ENCODE results near the gene KL. TPM values are rescaled to one million over a fixed set of nuclear protein-coding genes. Genes with fewer than 3 reads are reported as not detected.

Gene KL
- polyA plus RNA-seq, 2 of the 4 experiments (the other 2 are of a cell fraction) = 0.01 TPM; not detected in 1

GRCh38 chr13:33051632-33052031 lies 35.4 kb downstream of the KL start:
- ATAC-seq (no peak), DNase-seq (ENCODE audit: low read depth in 1 of 2, low spot score in 1 of 2) (no peak), FAIRE-seq (no peak)
- POLR2A ChIA-PET = no interaction called here
- Histone ChIP-seq H3K4me2 (no peak overlapping the region), H3K4me1 (no peaks in the 10 kb centered on the region), H3K27ac (no peak overlapping the region), H3K4me3 (no peak overlapping the region), H3K9me3 (no peaks in the 10 kb centered on the region)
- TF ChIP-seq HEYL (CRISPR knock-in tag; IDR thresholded peaks at IDR 0.05) = no peak
- no peak for TF ChIP-seq HMGXB4 (CRISPR knock-in tag; IDR thresholded peaks at IDR 0.05; ENCODE audit: borderline replicate concordance)
- no peak for TF ChIP-seq JUN (IDR thresholded peaks at IDR 0.05)
- TF ChIP-seq MAX (IDR thresholded peaks at IDR 0.05) = no peak
- no peak for TF ChIP-seq ZC3H11A (IDR thresholded peaks at IDR 0.05)
- no peak for TF ChIP-seq BHLHE40 (IDR thresholded peaks at IDR 0.05; ENCODE audit: low read depth, low read length)
- no peak for TF ChIP-seq KDM5A (IDR thresholded peaks at IDR 0.05)
- no peak for TF ChIP-seq E2F6 (IDR thresholded peaks at IDR 0.05; ENCODE audit: borderline replicate concordance, low read depth)
- no peak for TF ChIP-seq EHF (CRISPR knock-in tag; IDR thresholded peaks at IDR 0.05)
- TF ChIP-seq RNF2 (IDR thresholded peaks at IDR 0.05; ENCODE audit: borderline replicate concordance, low read depth) = no peak
- WGBS (ENCODE audit: missing lambda C conversion rate) = 50% methylated on average over 3 of the region's 3 CpGs
- CTCF ChIA-PET = no interaction called here

GRCh38 chr13:33052506-33053280 lies 36.5 kb downstream of the KL start:
- ATAC-seq = no peak
- no peak overlapping the region for H3K4me2 ChIP-seq
- POLR2A ChIA-PET = no interaction called here

More at GRCh38 chr13:33052506-33053280, 36.5 kb downstream of the KL start:
- CTCF ChIA-PET = no interaction called here
- no peak for TF ChIP-seq REST (IDR thresholded peaks at IDR 0.05)
- TF ChIP-seq MAFK (IDR thresholded peaks at IDR 0.05; ENCODE audit: partially characterized antibody) = no peak
- no peak for TF ChIP-seq HOXB5 (CRISPR knock-in tag; IDR thresholded peaks at IDR 0.05)
- TF ChIP-seq FOXS1 (CRISPR knock-in tag; IDR thresholded peaks at IDR 0.05) = no peak
- no peak overlapping the region for H3K27ac ChIP-seq
- no peaks in the 10 kb centered on the region for H3K4me1 ChIP-seq
- FAIRE-seq (no peak), DNase-seq (ENCODE audit: low read depth in 1 of 2, low spot score in 1 of 2) (no peak)
- H3K4me3 ChIP-seq = no peak overlapping the region
- 62% methylated on average over 3 of the region's 3 CpGs for WGBS (ENCODE audit: missing lambda C conversion rate)
- H3K9me3 ChIP-seq = no peaks in the 10 kb centered on the region

All from A549 (cell line).